Epithelial cell of esophagus (primary cell): ENCODE measurements around the gene MYLK2.

ENCODE experiments used
- DNase-seq: peaks from one replicate; pipeline ENCODE4 v3.0.0; 2010; ENCODE audit warnings: low read depth
- H3K4me3 ChIP-seq: 2 replicates; pipeline ENCODE4 v1.5.1; 2011; ENCODE audit warnings: mild to moderate bottlenecking, low read length, control low read depth
- CTCF ChIP-seq: IDR thresholded peaks from 2 replicates; pipeline ENCODE4 v1.5.1; 2011; ENCODE audit warnings: low read depth, mild to moderate bottlenecking, low read length, control low read depth, inconsistent platforms; ENCODE audit not compliant: insufficient read depth; ENCODE audit errors: missing control alignments

The MYLK2 gene

GRCh38 chr20:31861135-31861384 is 41.9 kb downstream of the MYLK2 start:
- H3K4me3 ChIP-seq, result peak overlapping the region; percentile 35
- no peak for TF ChIP-seq CTCF
- no peak for DNase-seq

- DNase-seq, result peak; percentile 55
Measured at GRCh38 chr20:31861385-31862156, 42.4 kb downstream of the MYLK2 start.

GRCh38 chr20:31862157-31862470 is 43.0 kb downstream of the MYLK2 start:
- no peak overlapping the region for H3K4me3 ChIP-seq
- DNase-seq, result no peak
- no peak for TF ChIP-seq CTCF

More at GRCh38 chr20:31861385-31862156, 42.4 kb downstream of the MYLK2 start:
- peak overlapping the region; percentile 38 for H3K4me3 ChIP-seq
- TF ChIP-seq CTCF, result no peak

- DNase-seq, result no peak
- no peak overlapping the region for H3K4me3 ChIP-seq
- no peak for TF ChIP-seq CTCF
Measured at GRCh38 chr20:31862506-31862905, 43.4 kb downstream of the MYLK2 start.

GRCh38 chr20:31863296-31864085 is 44.3 kb downstream of the MYLK2 start:
- no peak for DNase-seq
- no peak for TF ChIP-seq CTCF
- H3K4me3 ChIP-seq, result no peak overlapping the region

- no peak for DNase-seq
- no peak overlapping the region for H3K4me3 ChIP-seq
- no peak for TF ChIP-seq CTCF
Measured at GRCh38 chr20:31864521-31865400, 45.6 kb downstream of the MYLK2 start.
